ENCODE results near the gene TRIM46.

Gene TRIM46

GRCh38 chr1:155199792-155200191, 26.1 kb downstream of the TRIM46 start:
- no peak overlapping the region for H3K4me3 ChIP-seq (replicated peaks; ENCODE audit: low read depth, low read length)
- no peaks in the 10 kb centered on the region for H3K36me3 ChIP-seq (ENCODE audit: control insufficient read depth, insufficient read depth, low read length)
- TF ChIP-seq CTCF (IDR thresholded peaks at IDR 0.05; ENCODE audit: insufficient read depth, low read length, poor library complexity, severe bottlenecking), result no peak
- no peak for DNase-seq (ENCODE audit: extremely low read depth, insufficient read length)
- H3K27me3 ChIP-seq (replicated peaks; ENCODE audit: control insufficient read depth, insufficient read depth, low read length), result no peaks in the 10 kb centered on the region

GRCh38 chr1:155200920-155201319, 27.3 kb downstream of the TRIM46 start:
- TF ChIP-seq CTCF (IDR thresholded peaks at IDR 0.05; ENCODE audit: insufficient read depth, low read length, poor library complexity, severe bottlenecking), result no peak
- no peak overlapping the region for H3K4me3 ChIP-seq (replicated peaks; ENCODE audit: low read depth, low read length)
- H3K36me3 ChIP-seq (ENCODE audit: control insufficient read depth, insufficient read depth, low read length), result no peaks in the 10 kb centered on the region
- DNase-seq (ENCODE audit: extremely low read depth, insufficient read length), result no peak
- H3K27me3 ChIP-seq (replicated peaks; ENCODE audit: control insufficient read depth, insufficient read depth, low read length), result no peaks in the 10 kb centered on the region

- Histone ChIP-seq H3K27me3 (replicated peaks; ENCODE audit: control insufficient read depth, insufficient read depth, low read length) (no peaks in the 10 kb centered on the region), H3K36me3 (ENCODE audit: control insufficient read depth, insufficient read depth, low read length) (no peaks in the 10 kb centered on the region), H3K4me3 (replicated peaks; ENCODE audit: low read depth, low read length) (no peak overlapping the region)
- DNase-seq (ENCODE audit: extremely low read depth, insufficient read length), result no peak
- no peak for TF ChIP-seq CTCF (IDR thresholded peaks at IDR 0.05; ENCODE audit: insufficient read depth, low read length, poor library complexity, severe bottlenecking)
These were observed 28.5 kb downstream of the TRIM46 start for GRCh38 chr1:155202198-155202597.

GRCh38 chr1:155202731-155203515, 29.3 kb downstream of the TRIM46 start:
- no peak for DNase-seq (ENCODE audit: extremely low read depth, insufficient read length)
- Histone ChIP-seq H3K36me3 (ENCODE audit: control insufficient read depth, insufficient read depth, low read length) (no peaks in the 10 kb centered on the region), H3K4me3 (replicated peaks; ENCODE audit: low read depth, low read length) (no peak overlapping the region), H3K27me3 (replicated peaks; ENCODE audit: control insufficient read depth, insufficient read depth, low read length) (no peaks in the 10 kb centered on the region)
- TF ChIP-seq CTCF (IDR thresholded peaks at IDR 0.05; ENCODE audit: insufficient read depth, low read length, poor library complexity, severe bottlenecking), result no peak

GRCh38 chr1:155205035-155205434, 31.4 kb downstream of the TRIM46 start:
- DNase-seq (ENCODE audit: extremely low read depth, insufficient read length), result no peak
- Histone ChIP-seq H3K36me3 (ENCODE audit: control insufficient read depth, insufficient read depth, low read length) (no peaks in the 10 kb centered on the region), H3K27me3 (replicated peaks; ENCODE audit: control insufficient read depth, insufficient read depth, low read length) (no peaks in the 10 kb centered on the region), H3K4me3 (replicated peaks; ENCODE audit: low read depth, low read length) (no peak overlapping the region)
- no peak for TF ChIP-seq CTCF (IDR thresholded peaks at IDR 0.05; ENCODE audit: insufficient read depth, low read length, poor library complexity, severe bottlenecking)
